MM.1S (cell line): ENCODE results near the gene PPP6R1.

Experiments used
- EZH2 ChIP-seq: fragments of 300-600 bp; sonication (generic); optimal IDR thresholded peaks from 2 replicates; pipeline ENCODE3; 2017; ENCODE audit warnings: low read depth, mild to moderate bottlenecking, antibody characterized with exemption, low read length, mixed read lengths
- TF ChIP-seq, protein P1 (sequence below): fragments of 300-600 bp; sonication (generic); IDR thresholded peaks from 2 replicates; pipeline ENCODE4 v1.5.1; 2016; ENCODE audit warnings: antibody characterized with exemption, low read length, mixed read lengths

DNA sequence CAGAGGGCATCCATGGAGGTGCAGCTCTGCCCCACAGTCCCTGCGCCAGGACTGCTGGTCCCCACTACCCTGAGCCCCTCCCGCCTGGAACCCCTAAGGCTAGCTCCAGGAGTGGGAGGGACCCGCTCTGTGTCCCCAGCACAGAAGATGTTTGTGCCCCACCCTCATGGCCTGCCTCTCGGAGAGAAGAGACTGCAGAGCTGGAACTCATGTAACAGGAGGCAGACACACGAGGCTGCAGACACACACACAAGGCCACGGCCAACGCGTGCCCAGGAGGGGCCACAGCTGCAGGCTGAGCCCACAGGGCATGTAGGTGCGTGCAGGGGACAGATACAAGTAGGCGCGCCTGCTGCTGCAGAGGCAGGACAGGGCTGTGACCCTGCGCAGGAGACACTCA is 19.8 kb downstream of the PPP6R1 start:
- TF ChIP-seq, protein P1, sequence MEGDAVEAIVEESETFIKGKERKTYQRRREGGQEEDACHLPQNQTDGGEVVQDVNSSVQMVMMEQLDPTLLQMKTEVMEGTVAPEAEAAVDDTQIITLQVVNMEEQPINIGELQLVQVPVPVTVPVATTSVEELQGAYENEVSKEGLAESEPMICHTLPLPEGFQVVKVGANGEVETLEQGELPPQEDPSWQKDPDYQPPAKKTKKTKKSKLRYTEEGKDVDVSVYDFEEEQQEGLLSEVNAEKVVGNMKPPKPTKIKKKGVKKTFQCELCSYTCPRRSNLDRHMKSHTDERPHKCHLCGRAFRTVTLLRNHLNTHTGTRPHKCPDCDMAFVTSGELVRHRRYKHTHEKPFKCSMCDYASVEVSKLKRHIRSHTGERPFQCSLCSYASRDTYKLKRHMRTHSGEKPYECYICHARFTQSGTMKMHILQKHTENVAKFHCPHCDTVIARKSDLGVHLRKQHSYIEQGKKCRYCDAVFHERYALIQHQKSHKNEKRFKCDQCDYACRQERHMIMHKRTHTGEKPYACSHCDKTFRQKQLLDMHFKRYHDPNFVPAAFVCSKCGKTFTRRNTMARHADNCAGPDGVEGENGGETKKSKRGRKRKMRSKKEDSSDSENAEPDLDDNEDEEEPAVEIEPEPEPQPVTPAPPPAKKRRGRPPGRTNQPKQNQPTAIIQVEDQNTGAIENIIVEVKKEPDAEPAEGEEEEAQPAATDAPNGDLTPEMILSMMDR, result no peak
- no peak for TF ChIP-seq EZH2
